ENCODE data around the gene TENT4B. TPM values are rescaled to one million over a fixed set of nuclear protein-coding genes. Genes with fewer than 3 reads are reported as not detected.
A peak's percentile ranks its signal among the peaks of the same experiment; 100 is the strongest.

Gene TENT4B
- total RNA-seq, 1 experiment from 2014 or later = 14.5 TPM

DNA sequence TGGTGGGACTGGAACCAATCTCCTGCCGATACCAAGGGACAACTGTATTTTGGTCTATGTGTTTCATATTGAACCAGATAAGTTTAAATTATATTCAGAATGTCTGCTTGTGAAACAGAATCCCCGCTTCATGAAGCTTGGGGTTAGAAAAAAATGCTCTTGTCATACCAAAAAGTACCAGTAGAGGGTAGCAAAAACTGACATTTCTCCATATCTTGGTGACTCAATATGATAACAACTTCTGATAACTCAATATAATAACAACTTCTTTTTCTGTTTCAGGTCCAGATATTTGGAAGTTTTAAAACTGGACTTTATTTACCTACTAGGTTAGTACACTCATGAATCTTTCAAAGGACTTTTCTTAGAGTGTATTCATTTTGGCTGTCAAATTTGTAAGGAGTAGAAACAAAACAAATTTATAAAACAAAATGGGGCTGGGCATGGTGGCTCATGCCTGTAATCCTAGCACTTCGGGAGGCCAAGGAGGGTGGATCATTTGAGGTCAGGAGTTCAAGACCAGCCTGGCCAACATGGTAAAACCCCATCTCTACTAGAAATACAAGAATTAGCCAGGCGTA, 60.9 kb downstream of the TENT4B start:
- Histone ChIP-seq H3K4me1 (replicated peaks) (peaks cover 19% of the 10 kb centered on the region), H3K27me3 (replicated peaks) (no peaks in the 10 kb centered on the region), H3K4me3 (no peak overlapping the region), H3K27ac (no peak overlapping the region), H3K36me3 (peaks cover 64% of the 10 kb centered on the region), H3K9me3 (replicated peaks) (no peaks in the 10 kb centered on the region)
- peak in 1 of 2 experiments; percentile 64 for DNase-seq (ENCODE audit: low read depth in 1 of 2, low spot score in 2 of 2)

- no peak overlapping the region for H3K27ac ChIP-seq
- no peak for DNase-seq (ENCODE audit: low read depth in 1 of 2, low spot score in 2 of 2)
- H3K4me1 ChIP-seq (replicated peaks) = peaks cover 5% of the 10 kb centered on the region
- H3K27me3 ChIP-seq (replicated peaks) = no peaks in the 10 kb centered on the region
- peaks cover 65% of the 10 kb centered on the region for H3K36me3 ChIP-seq
- no peak overlapping the region for H3K4me3 ChIP-seq
- H3K9me3 ChIP-seq (replicated peaks) = no peaks in the 10 kb centered on the region
These were observed 62.6 kb downstream of the TENT4B start for GRCh38 chr16:50215680-50216079.

DNA sequence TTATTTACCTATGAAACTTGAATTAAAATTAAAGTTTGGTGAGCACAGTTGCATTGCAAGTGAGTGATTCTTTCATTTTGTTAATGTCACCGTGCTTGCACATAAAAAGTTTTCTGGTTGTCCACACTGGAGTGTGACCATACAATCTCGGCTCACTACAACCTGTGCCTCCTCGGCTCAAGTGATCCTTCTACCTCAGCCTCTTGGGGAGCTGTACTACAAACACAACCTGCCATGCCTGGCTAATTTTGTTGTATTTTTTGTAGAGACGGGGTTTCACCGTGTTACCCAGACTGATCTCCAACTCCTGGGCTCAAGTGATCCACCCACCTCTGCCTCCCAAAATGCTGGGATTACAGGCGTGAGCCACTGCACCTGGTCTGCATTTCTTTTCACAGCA, 63.1 kb downstream of the TENT4B start:
- H3K9me3 ChIP-seq (replicated peaks) = no peaks in the 10 kb centered on the region
- H3K4me3 ChIP-seq = no peak overlapping the region
- no peak overlapping the region for H3K27ac ChIP-seq
- DNase-seq (ENCODE audit: low read depth in 1 of 2, low spot score in 2 of 2) = no peak
- H3K36me3 ChIP-seq = peaks cover 66% of the 10 kb centered on the region
- H3K4me1 ChIP-seq (replicated peaks) = 0 out of 2 replicates have a peak, but pooled peaks cover 2% of the 10 kb centered on the region
- H3K27me3 ChIP-seq (replicated peaks) = no peaks in the 10 kb centered on the region

DNA sequence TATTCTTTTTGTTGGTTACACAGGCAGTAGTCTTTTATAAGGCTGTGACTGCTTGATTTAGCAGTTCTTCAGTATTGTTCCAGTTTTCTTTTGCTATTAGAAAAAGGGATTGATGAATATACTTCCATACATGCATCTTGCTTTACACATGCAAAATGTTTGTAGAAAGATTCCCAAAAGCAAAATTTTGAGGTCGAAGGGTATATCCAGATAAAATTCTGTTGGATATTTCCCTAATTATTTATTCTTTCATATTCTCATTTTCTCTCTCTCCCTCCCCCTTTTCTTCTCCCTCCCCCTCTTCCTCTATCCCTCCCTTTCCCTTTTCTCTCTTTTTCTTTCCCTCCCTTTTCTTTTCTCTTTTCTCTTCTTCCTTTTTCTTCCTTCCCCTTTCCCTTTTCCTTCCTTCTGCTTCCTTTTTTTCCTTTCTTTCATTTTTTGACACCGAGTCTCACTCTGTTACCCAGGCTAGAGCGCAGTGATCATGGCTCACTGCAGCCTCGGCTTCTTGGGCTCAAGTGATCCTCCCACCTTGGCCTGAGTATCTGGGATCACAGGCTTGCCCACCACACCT, 66.4 kb downstream of the TENT4B start:
- Histone ChIP-seq H3K4me1 (replicated peaks) (peaks cover 13% of the 10 kb centered on the region), H3K9me3 (replicated peaks) (no peaks in the 10 kb centered on the region), H3K27me3 (replicated peaks) (no peaks in the 10 kb centered on the region), H3K36me3 (peaks cover 42% of the 10 kb centered on the region), H3K4me3 (no peak overlapping the region), H3K27ac (no peak overlapping the region)
- no peak for DNase-seq (ENCODE audit: low read depth in 1 of 2, low spot score in 2 of 2)

GRCh38 chr16:50224286-50224685, 71.2 kb downstream of the TENT4B start:
- peaks cover 32% of the 10 kb centered on the region for H3K4me1 ChIP-seq (replicated peaks)
- H3K4me3 ChIP-seq = no peak overlapping the region
- no peaks in the 10 kb centered on the region for H3K9me3 ChIP-seq (replicated peaks)
- peaks cover 33% of the 10 kb centered on the region for H3K36me3 ChIP-seq
- DNase-seq (ENCODE audit: low read depth in 1 of 2, low spot score in 2 of 2) = no peak
- no peak overlapping the region for H3K27ac ChIP-seq
- H3K27me3 ChIP-seq (replicated peaks) = no peaks in the 10 kb centered on the region

DNA sequence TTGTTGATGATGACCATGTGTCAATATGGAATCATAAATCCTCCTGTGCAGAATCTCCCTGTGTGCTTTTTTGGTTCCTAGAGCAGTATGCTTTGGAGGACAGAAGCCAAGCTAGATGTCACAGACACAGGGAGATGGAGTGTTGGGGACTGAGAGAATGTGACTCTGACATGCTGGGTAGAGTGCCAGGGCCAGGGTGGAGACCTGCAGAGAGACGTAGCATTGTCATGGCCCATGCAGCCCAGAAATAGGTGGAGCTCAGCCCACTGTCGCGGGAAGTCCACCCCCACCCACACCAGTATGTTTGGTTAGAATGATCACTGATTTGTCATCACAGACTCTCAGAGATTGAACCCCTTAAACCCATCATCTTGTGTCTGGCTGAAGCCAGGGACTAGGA, 74.0 kb downstream of the TENT4B start:
- H3K27ac ChIP-seq = no peak overlapping the region
- peak in 1 of 2 experiments; percentile 39 for DNase-seq (ENCODE audit: low read depth in 1 of 2, low spot score in 2 of 2)
- no peaks in the 10 kb centered on the region for H3K9me3 ChIP-seq (replicated peaks)
- peaks cover 33% of the 10 kb centered on the region for H3K4me1 ChIP-seq (replicated peaks)
- peaks cover 29% of the 10 kb centered on the region for H3K36me3 ChIP-seq
- no peaks in the 10 kb centered on the region for H3K27me3 ChIP-seq (replicated peaks)
- no peak overlapping the region for H3K4me3 ChIP-seq

GRCh38 chr16:50227665-50228064, 74.6 kb downstream of the TENT4B start:
- peaks cover 24% of the 10 kb centered on the region for H3K36me3 ChIP-seq
- no peak overlapping the region for H3K4me3 ChIP-seq

GRCh38 chr16:50228364-50228868, 75.3 kb downstream of the TENT4B start:
- Histone ChIP-seq H3K9me3 (replicated peaks) (no peaks in the 10 kb centered on the region), H3K36me3 (peaks cover 24% of the 10 kb centered on the region), H3K27me3 (replicated peaks) (no peaks in the 10 kb centered on the region), H3K4me1 (replicated peaks) (peaks cover 43% of the 10 kb centered on the region), H3K27ac (no peak overlapping the region), H3K4me3 (no peak overlapping the region)
- no peak for DNase-seq (ENCODE audit: low read depth in 1 of 2, low spot score in 2 of 2)

More at GRCh38 chr16:50227665-50228064, 74.6 kb downstream of the TENT4B start:
- H3K27ac ChIP-seq = no peak overlapping the region
- DNase-seq (ENCODE audit: low read depth in 1 of 2, low spot score in 2 of 2) = peak in 1 of 2 experiments; percentile 18
- peaks cover 38% of the 10 kb centered on the region for H3K4me1 ChIP-seq (replicated peaks)
- H3K9me3 ChIP-seq (replicated peaks) = no peaks in the 10 kb centered on the region
- no peaks in the 10 kb centered on the region for H3K27me3 ChIP-seq (replicated peaks)

- DNase-seq (ENCODE audit: low read depth in 1 of 2, low spot score in 2 of 2) = no peak
- no peak overlapping the region for H3K4me3 ChIP-seq
- peaks cover 43% of the 10 kb centered on the region for H3K4me1 ChIP-seq (replicated peaks)
- H3K9me3 ChIP-seq (replicated peaks) = no peaks in the 10 kb centered on the region
- H3K36me3 ChIP-seq = peaks cover 24% of the 10 kb centered on the region
- H3K27ac ChIP-seq = no peak overlapping the region
- H3K27me3 ChIP-seq (replicated peaks) = no peaks in the 10 kb centered on the region; the same call in 1 of the 2 replicates
These were observed 76.1 kb downstream of the TENT4B start for GRCh38 chr16:50229149-50229726.

GRCh38 chr16:50234771-50235556, 81.9 kb downstream of the TENT4B start:
- DNase-seq (ENCODE audit: low read depth in 1 of 2, low spot score in 2 of 2) = peak in 1 of 2 experiments; percentile 76
- Histone ChIP-seq H3K27ac (peak overlapping the region; percentile 8), H3K4me1 (replicated peaks) (peaks cover 46% of the 10 kb centered on the region), H3K36me3 (no peaks in the 10 kb centered on the region), H3K9me3 (replicated peaks) (no peaks in the 10 kb centered on the region), H3K27me3 (replicated peaks) (no peaks in the 10 kb centered on the region; the same call in 1 of the 2 replicates), H3K4me3 (no peak overlapping the region)

- no peak for DNase-seq (ENCODE audit: low read depth in 1 of 2, low spot score in 2 of 2)
These were observed 82.5 kb downstream of the TENT4B start for GRCh38 chr16:50235581-50235980.

DNA sequence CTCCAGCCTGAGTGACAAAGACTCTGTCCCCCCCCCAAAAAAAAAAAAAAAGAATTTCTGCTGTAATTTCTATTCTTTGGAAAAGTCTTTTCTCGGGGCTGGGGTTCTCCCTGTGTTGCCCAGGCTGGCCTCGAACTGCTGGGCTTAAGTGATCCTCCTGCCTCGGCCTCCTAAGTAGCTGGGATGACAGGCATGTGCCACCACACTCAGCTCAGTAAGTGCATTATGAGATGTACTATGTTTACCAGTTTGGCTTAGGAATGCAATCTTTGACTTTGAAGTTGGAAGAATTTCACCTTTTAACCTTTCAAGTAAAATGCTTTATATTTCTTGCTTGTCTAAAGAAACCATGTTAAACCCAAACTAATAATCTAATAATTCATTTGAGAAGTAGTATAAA, 85.2 kb downstream of the TENT4B start:
- no peaks in the 10 kb centered on the region for H3K9me3 ChIP-seq (replicated peaks)
- no peaks in the 10 kb centered on the region for H3K36me3 ChIP-seq
- no peak for DNase-seq (ENCODE audit: low read depth in 1 of 2, low spot score in 2 of 2)
- H3K27me3 ChIP-seq (replicated peaks) = no peaks in the 10 kb centered on the region; the same call in 1 of the 2 replicates
- no peak overlapping the region for H3K27ac ChIP-seq
- no peak overlapping the region for H3K4me3 ChIP-seq
- peaks cover 43% of the 10 kb centered on the region for H3K4me1 ChIP-seq (replicated peaks)

More at GRCh38 chr16:50235581-50235980, 82.5 kb downstream of the TENT4B start:
- Histone ChIP-seq H3K36me3 (no peaks in the 10 kb centered on the region), H3K4me1 (replicated peaks) (peaks cover 46% of the 10 kb centered on the region), H3K27ac (0 out of 2 replicates have a peak overlapping the region, but pooled peaks have one; percentile 5), H3K4me3 (no peak overlapping the region), H3K9me3 (replicated peaks) (no peaks in the 10 kb centered on the region), H3K27me3 (replicated peaks) (no peaks in the 10 kb centered on the region; the same call in 1 of the 2 replicates)

DNA sequence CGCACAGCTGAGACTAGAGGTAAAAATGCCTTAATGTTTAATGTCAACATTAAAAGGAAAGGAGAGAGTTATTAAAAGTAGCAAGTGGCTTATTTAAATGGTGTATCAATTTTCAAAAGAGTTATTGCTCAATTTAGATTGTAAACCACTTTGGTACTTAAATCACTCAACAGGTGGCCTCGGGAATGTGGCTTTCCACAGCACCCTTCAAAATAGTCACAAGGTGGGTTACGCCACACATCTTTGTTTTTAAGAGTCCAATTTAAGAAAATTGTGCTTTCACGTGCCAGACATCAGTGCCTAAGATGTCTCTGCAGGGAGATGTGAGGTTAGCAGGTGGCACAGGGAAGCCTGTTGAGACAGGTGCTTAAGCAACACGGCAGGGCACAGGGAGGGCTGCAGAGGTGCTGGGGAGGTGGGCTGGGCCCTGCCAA, 85.8 kb downstream of the TENT4B start:
- H3K27me3 ChIP-seq (replicated peaks) = no peaks in the 10 kb centered on the region
- no peaks in the 10 kb centered on the region for H3K36me3 ChIP-seq

More for the DNA sequence above, 85.8 kb downstream of the TENT4B start:
- Histone ChIP-seq H3K27ac (no peak overlapping the region), H3K9me3 (replicated peaks) (no peaks in the 10 kb centered on the region), H3K4me3 (no peak overlapping the region), H3K4me1 (replicated peaks) (peaks cover 42% of the 10 kb centered on the region)
- DNase-seq (ENCODE audit: low read depth in 1 of 2, low spot score in 2 of 2) = no peak

Measured in SJSA1 (cell line).